Fibroblast of peridontal ligament (primary cell): ENCODE data around the gene RFK.
A peak's percentile ranks its signal among the peaks of the same experiment; 100 is the strongest.
"Not testable (repeated sequence)": the region's sequence is repeated elsewhere in the genome, so short reads cannot be mapped to it uniquely, and the experiment has no call there.

Source experiments
- DNase-seq: peaks from one replicate; pipeline ENCODE4 v3.0.0-alpha.2; 2010; ENCODE audit errors: extremely low read depth

RFK gene

DNA sequence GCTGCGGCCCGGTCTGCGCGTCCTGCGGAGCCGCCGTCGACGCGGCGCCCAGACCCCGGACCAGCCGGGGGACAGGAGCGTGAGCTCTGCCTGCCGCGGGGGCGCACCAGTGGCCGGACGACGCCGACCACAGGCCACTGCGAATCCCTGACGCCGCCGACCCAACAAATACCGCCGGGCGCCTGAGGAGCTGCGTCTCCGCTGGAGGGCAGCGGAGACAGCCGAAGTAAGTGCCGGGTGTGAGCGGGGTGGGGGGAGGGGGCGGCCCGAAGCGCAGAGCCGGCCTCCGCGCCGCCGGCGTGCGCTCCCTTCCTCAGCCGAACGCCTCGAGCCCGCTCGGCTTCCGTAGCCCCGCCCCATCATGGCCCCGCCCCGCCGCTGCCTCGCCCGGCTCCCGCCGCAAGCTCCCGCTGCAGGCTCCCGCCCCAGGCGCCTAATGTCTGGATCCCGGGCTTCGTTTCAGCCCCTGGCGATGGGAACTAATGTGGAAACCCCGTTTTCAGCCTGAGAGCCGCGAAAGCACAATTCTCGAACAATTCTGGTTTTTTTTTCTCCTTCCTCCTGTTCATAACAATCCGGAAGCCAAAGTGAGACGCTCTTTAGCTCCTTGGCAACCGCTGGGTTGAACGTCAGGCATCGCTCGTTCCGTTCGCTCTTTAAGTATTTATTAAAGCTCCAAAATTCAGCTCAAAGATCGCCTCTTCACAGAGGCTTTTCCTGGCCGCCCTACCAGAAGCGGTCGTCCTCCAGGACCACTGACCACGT lies at the start of gene RFK:
Gene RFK, minus strand, starts transcription at position 232 of the 765 bp plus-strand sequence. CDS start 255 bp downstream, outside the sequence.
- peak; percentile 88 for DNase-seq

GRCh38 chr9:76443887-76444286 lies 49.7 kb upstream of the RFK start:
- DNase-seq: no peak

DNA sequence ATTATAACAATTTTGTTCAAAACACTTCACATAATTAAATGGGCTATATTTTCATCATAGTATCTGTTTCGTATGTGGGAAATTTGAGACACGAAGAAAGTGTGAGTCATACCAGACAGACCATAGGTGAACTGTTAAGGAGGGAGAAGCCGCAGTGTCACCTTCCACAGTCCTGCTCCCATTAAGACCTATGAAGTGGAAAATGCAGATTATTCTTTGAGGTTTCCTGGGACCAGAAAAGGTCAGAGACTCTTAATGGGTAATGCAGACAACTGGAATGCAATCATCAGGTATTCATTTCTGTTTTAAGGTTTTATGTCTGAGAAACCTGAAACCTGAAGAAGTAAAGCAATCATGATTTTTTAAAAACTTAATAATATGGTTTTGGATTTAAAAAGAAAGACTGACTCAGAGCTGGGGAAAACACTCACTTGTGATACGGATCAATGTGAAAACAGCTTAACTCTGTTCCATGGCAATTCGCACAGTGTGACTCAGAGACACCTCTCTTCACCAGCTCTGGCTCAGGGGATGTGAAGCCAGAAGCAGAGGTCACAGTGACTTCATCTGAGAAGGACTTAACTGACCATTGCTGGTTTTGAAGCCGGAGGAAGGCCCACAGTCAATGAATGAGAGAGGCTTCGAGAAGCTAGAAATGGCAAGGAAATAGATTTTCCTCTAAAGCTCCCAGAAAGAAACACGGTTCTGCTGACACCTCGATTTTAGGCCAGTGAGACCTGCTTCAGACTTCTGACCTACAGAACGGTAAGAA lies 47.5 kb upstream of the RFK start:
- DNase-seq: peak; percentile 25

DNA sequence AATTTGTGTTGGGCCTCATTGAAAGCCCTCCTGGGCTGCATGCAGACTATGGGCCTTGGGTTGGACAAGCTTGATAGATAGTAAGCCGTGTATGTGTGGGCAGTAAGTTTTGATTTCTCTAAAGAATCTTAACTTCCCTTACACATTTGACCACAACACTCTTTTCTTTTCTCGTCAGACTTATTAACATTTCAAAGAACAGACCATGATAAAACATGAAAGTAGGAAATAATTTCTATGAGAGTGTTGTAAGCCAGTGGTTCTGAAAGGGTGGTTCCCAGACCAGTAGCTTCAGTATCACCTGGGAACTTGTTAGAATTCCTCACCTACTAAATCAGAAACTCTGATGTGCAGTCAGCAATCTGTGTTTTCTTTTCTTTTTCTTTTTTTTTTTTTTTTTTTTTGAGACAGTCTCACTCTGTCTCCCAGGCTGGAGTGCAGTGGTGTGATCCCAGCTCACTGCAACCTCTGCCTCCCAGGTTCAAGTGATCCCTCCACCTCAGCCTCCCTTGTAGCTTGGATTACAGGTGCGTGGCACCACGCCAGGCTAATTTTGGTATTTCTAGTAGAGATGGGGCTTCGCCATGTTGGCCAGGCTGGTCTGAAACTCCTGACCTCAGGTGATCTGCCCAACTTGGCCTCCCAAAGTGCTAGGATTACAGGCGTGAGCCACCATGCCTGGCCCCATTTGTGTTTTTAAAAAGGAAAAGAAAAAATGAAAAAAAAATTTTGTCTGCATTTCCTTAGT lies 44.8 kb upstream of the RFK start:
- no peak for DNase-seq

DNA sequence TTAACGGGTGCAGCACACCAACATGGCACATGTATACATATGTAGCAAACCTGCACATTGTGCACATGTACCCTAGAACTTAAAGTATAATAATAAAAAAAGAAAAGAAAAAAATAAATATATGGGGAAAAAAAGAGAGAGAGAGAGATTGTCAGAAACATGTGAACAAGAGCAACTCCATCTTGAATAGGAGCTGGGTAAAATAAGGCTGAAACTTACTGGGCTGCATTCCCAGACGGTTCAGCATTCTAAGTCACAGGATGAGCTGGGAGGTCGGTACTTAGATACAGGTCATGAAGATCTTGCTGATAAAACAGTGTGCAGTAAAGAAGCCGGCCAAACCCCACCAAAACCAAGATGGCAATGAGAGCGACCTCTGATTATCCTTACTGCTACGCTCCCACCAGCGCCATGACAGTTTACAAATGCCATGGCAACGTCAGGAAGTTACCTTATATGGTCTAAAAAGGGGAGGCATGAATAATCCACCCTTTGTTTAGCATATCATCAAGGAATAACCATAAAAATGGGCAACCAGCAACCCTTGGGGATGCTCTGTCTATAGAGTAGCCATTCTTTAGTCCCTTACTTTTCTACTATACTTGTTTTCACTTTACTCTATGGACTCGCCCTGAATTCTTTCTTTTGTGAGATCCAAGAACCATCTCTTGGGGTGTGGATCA lies 42.9 kb upstream of the RFK start:
- not testable (repeated sequence) for DNase-seq

GRCh38 chr9:76434897-76435296 lies 40.7 kb upstream of the RFK start:
- DNase-seq: not testable (repeated sequence)

GRCh38 chr9:76433836-76434235 lies 39.6 kb upstream of the RFK start:
- peak; percentile 75 for DNase-seq

GRCh38 chr9:76433406-76433805 lies 39.2 kb upstream of the RFK start:
- DNase-seq: no peak

GRCh38 chr9:76431601-76432000 lies 37.4 kb upstream of the RFK start:
- no peak for DNase-seq

DNA sequence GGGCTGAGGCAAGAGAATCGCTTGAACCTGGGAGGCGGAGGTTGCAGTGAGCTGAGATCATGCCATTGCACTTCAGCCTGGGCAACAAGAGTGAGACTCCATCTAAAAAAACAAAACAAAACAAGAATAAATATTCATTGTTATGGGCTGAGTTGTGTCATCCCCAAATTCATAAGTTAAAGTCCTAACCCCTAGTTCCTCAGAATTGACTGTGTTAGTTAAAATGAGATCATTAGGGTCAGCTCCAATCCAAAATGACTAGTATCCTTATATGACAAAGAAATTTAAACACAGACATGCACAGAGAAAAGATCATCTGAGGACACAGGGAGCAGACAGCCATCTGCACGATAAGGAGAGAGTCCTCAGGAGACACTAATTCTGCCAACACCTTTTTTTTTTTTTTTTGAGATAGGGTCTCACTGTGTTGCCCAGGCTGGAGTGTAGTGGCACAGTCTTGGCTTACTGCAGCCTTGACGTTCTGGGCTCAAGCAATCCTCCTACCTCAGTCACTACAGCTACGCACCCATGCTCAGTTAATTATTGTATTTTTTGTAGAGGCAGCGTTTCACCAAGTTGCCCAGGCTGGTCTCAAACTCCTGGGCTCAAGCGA lies 32.7 kb upstream of the RFK start:
- DNase-seq: no peak

DNA sequence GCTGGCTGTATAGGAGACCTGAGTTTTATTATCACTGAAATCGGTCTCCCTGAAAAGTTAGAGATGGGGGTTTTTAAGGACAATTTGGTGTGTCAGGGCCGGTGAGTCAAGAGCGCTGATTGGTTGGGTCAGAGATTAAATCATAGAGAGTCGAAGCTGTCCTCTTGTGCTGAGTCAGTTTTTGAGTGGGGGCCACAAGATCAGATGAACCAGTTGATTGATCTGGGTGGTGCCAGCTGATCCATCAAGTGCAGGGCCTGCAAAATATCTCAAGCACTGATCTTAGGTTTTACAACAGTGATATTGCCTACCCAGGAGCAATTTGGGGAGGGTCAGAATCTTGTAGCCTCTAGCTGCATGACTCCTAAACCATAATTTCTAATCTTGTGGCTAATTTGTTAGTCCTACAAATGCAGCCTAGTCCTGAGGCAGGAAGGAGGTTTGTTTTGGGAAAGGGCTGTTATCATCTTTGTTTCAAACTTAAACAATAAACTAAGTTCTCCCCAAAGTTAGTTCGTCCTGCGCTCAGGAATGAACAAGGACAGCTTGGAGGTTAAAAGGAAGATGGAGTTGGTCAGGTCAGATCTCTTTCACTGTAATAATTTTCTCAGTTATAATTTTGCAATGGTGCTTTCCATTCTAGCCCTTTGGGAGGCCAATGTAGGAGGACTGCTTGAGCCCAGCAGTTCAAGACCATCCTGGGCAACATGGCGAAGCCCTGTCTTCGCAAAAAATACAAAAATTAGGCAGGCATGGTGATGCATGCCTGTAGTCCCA lies 31.6 kb upstream of the RFK start:
- no peak for DNase-seq

- no peak for DNase-seq
These were observed 30.3 kb upstream of the RFK start for GRCh38 chr9:76424491-76424890.

- no peak for DNase-seq
These were observed 29.3 kb upstream of the RFK start for GRCh38 chr9:76423216-76424177.

- DNase-seq: peak; percentile 27
These were observed 25.7 kb upstream of the RFK start for GRCh38 chr9:76419782-76420380.

GRCh38 chr9:76417394-76417793 lies 23.2 kb upstream of the RFK start:
- no peak for DNase-seq

- DNase-seq: peak; percentile 82
These were observed 21.5 kb upstream of the RFK start for GRCh38 chr9:76415731-76416130.

DNA sequence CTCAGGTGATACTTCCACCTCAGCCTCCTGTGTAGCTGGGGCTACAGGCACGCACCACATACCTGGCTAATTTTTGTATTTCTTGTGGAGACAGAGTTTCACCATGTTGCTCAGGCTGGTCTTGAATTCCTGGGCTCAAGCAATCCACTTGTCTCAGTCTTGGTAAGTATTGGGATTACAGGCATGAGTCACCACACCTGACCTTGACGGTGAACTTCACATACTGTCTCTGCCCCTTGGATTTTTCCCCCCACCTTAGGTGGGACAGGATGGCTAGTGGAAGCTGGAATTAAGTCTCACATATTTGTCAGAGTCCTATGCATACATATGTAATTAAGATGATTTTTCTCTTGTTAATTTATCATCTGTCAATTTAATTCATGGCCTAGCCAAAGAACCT lies 20.9 kb upstream of the RFK start:
- no peak for DNase-seq

DNA sequence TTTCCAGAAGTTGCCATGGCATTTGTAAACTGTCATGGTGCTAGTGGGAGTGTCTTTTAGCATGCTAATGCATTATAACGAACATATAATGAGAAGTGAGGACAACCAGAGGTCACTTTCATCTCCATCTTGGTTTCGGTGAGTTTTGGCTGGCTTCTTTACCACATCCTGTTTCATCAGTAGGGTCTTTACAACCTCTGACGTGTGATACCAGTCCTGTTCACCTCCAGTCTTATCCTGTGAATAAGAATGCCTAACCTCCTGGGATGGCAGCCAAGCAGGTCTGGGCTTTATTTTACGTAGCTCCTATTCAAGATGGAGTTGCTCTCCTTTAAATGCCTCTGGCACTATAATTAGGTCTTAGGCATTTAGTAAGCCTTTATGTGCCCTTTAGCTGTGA lies 20.4 kb upstream of the RFK start:
- DNase-seq: no peak

- no peak for DNase-seq
These were observed 19.4 kb upstream of the RFK start for GRCh38 chr9:76413658-76414057.
